Hepatocyte (in vitro differentiated cells): ENCODE results near the gene MOV10.

Source experiments
- CTCF ChIP-seq: fragments of 200-600 bp; sonication (generic); IDR thresholded peaks from 2 replicates; pipeline ENCODE4 v1.5.1; 2016; ENCODE audit warnings: antibody characterized with exemption, mild to moderate bottlenecking; ENCODE audit not compliant: poor library complexity
- EZH2 ChIP-seq: fragments of 200-600 bp; sonication (generic); IDR thresholded peaks from 2 replicates; pipeline ENCODE4 v1.6.1; 2016; ENCODE audit warnings: antibody characterized with exemption, mild to moderate bottlenecking, borderline replicate concordance

- TF ChIP-seq CTCF (no peak), EZH2 (no peak)
Observed at GRCh38 chr1:112666946-112667345, 7.5 kb upstream of the MOV10 start.
